ENCODE measurements around the gene FMNL3. TPM values are rescaled to one million over a fixed set of nuclear protein-coding genes. Genes with fewer than 3 reads are reported as not detected.

The FMNL3 gene
- total and polyA plus RNA-seq, 2 of the 13 experiments (the other 11 are each of a cell fraction or from before 2014, with no cell fraction given): 0.44 to 1.1 TPM

GRCh38 chr12:49647827-49648711 is 59.1 kb downstream of the FMNL3 start:
- H3K4me2 ChIP-seq (ENCODE audit: low read depth, low read length): no peak overlapping the region
- H2AFZ ChIP-seq (ENCODE audit: low read length): no peak overlapping the region
- no peak for ATAC-seq
- H3K27ac ChIP-seq (ENCODE audit: extremely low read length, insufficient read depth, low read length): no peak overlapping the region
- FAIRE-seq: no peak
- H3K4me3 ChIP-seq (replicated peaks in 1 of 3; ENCODE audit: insufficient read depth in 1 of 3, low read depth in 2 of 3, low read length in 3 of 3): no peak overlapping the region
- H3K36me3 ChIP-seq (replicated peaks in 1 of 2; ENCODE audit: control insufficient read depth in 1 of 2, insufficient read depth in 2 of 2, low read length in 2 of 2): no peaks in the 10 kb centered on the region; a peak in 1 of 5 replicates
- no peak overlapping the region for H3K9ac ChIP-seq (ENCODE audit: insufficient read depth, low read depth, low read length)
- intact Hi-C loops (cut with micrococcal nuclease; ENCODE audit: unreplicated experiment) (no loop called here), in situ Hi-C loops (cut with HindIII; ENCODE audit: extremely low pct_ligation_motif_present, low pct_unique_long_range_greater_than_20kb) (no loop called here)
- DNase-seq (ENCODE audit: low spot score): no peak
- H3K27me3 ChIP-seq (ENCODE audit: control insufficient read depth in 1 of 2, insufficient read depth in 2 of 2, low read length in 2 of 2): no peaks in the 10 kb centered on the region
- no peaks in the 10 kb centered on the region for H3K79me2 ChIP-seq (ENCODE audit: insufficient read depth, low read length)
- ChIA-PET CTCF (ENCODE audit: low intra/inter-chr PET ratio, low total read pairs) (no interaction called here), POLR2A (interaction anchor here (3.3 kb wide), 1 partner anchor 93 kb away, joined by 16 read pairs; the partner anchor contains the start of gene TMBIM6)
- WGBS (ENCODE audit: low lambda C conversion rate): 71% methylated on average over 7 of the region's 15 CpGs
- BruUV-seq (replicated peaks): no TSS peak
- H3K4me1 ChIP-seq (ENCODE audit: insufficient read depth, low read length): peaks cover 46% of the 10 kb centered on the region
- H4K20me1 ChIP-seq (ENCODE audit: insufficient read depth, low read length): no peaks in the 10 kb centered on the region
- H3K9me3 ChIP-seq (ENCODE audit: low read length): no peaks in the 10 kb centered on the region
- TF ChIP-seq ZNF335 (CRISPR knock-in tag; IDR thresholded peaks at IDR 0.05) (no peak), KDM6A (CRISPR knock-in tag; IDR thresholded peaks at IDR 0.05; ENCODE audit: low read depth) (no peak), SRSF4 (IDR thresholded peaks at IDR 0.05; ENCODE audit: low read depth, low read length, poor library complexity, severe bottlenecking) (no peak), ZNF879 (CRISPR knock-in tag; IDR thresholded peaks at IDR 0.05) (no peak), TCF7 (IDR thresholded peaks at IDR 0.05; ENCODE audit: low read depth) (no peak), PRDM15 (CRISPR knock-in tag; IDR thresholded peaks at IDR 0.05) (no peak), XRCC5 (optimal IDR thresholded peaks at IDR 0.05; ENCODE audit: low read length) (no peak), ZBED4 (CRISPR knock-in tag; IDR thresholded peaks at IDR 0.05; ENCODE audit: borderline replicate concordance) (no peak), SIX4 (CRISPR knock-in tag; IDR thresholded peaks at IDR 0.05) (no peak), TOPORS (CRISPR knock-in tag; IDR thresholded peaks at IDR 0.05) (no peak), NFE2L1 (CRISPR knock-in tag; IDR thresholded peaks at IDR 0.05; ENCODE audit: borderline replicate concordance) (no peak), ZNF367 (CRISPR knock-in tag; IDR thresholded peaks at IDR 0.05; ENCODE audit: borderline replicate concordance) (no peak), SNAI1 (CRISPR knock-in tag; IDR thresholded peaks at IDR 0.05; ENCODE audit: borderline replicate concordance) (no peak), PLSCR1 (CRISPR knock-in tag; IDR thresholded peaks at IDR 0.05; ENCODE audit: borderline replicate concordance) (no peak), ZNF703 (CRISPR knock-in tag; IDR thresholded peaks at IDR 0.05; ENCODE audit: borderline replicate concordance) (no peak), ASH2L (IDR thresholded peaks at IDR 0.05; ENCODE audit: insufficient read length, low read depth, low read length) (no peak)
